ENCODE measurements around the gene SPO11. TPM values are rescaled to one million over a fixed set of nuclear protein-coding genes. Genes with fewer than 3 reads are reported as not detected.
A peak's percentile ranks its signal among the peaks of the same experiment; 100 is the strongest.

The SPO11 gene
- polyA plus RNA-seq, 1 donor from 2014 or later, result not detected

DNA sequence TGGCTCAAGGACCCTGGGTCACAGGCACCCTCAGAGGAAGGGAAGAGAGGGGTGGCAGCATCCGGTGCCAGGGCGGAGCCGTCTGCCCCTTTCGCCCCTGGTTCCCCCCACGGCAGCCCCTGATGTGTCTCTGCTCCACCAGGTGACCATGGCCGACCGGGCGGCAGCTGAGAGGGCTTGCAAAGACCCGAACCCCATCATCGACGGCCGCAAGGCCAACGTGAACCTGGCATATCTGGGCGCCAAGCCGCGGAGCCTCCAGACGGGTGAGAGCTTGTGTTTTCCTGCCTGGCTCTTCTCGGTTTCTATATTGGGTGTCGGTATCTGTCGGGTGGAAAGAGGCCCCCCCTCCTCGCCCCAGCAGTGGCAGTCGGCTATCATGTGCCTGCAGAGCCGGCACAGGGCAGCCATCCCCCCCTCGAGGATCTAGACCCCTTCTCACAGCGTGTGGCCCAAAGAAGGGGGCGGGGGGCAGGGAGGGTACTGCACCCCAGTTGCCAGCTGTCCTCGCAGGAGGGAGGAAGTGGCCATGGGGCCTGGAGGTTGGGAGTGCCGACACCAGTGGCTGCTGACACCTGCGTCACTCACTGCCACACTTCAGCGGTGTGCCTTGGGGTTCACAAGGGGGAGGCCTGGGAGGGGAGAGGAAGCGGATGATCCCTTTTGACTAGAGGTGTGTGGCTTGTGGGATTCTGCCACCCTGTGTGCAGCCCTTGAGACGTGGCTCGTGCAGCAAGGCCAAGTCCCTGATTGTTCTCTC lies 63.1 kb downstream of the SPO11 start:
- H3K4me1 Mint-ChIP-seq, result peaks cover 28 to 43% (median 30%) of the 10 kb centered on the region in 3 donors
- peak overlapping the region; percentile 80 to 97 (median 92) for H3K4me3 Mint-ChIP-seq
- peaks cover 3% of the 10 kb centered on the region for H3K36me3 Mint-ChIP-seq
- H3K9me3 Mint-ChIP-seq, result peaks cover 0 to 1% (median 0%) of the 10 kb centered on the region in 3 donors
- H3K27ac Mint-ChIP-seq, result peak overlapping the region; percentile 84 to 99 (median 97)
- no peaks in the 10 kb centered on the region for H3K27me3 Mint-ChIP-seq

Other genes with a start within 250 kb of the SPO11 start
- not detected for gene BMP7, start 63.2 kb upstream of the SPO11 start, polyA plus RNA-seq
- 38.6 TPM for gene RAE1, start 21.5 kb downstream of the SPO11 start, polyA plus RNA-seq
- gene RBM38, start 61.6 kb downstream of the SPO11 start, polyA plus RNA-seq, result 39.2 TPM
- not detected for gene CTCFL, start 195.3 kb downstream of the SPO11 start, polyA plus RNA-seq
- gene PCK1, start 231.3 kb downstream of the SPO11 start, polyA plus RNA-seq, result not detected

Data from IgD-negative memory B cell (primary cell).